Activated CD8-positive, alpha-beta memory T cell treated with anti-CD3 and anti-CD28 coated beads, Interleukin-2, amount 50 U/mL, for 1 hour (primary cell): ENCODE data around the gene METTL25B.

ENCODE experiments used
- DNase-seq: peaks from one replicate; pipeline ENCODE4 v3.0.0-alpha.2; 2020; ENCODE audit errors: extremely low read depth

The METTL25B gene

DNA sequence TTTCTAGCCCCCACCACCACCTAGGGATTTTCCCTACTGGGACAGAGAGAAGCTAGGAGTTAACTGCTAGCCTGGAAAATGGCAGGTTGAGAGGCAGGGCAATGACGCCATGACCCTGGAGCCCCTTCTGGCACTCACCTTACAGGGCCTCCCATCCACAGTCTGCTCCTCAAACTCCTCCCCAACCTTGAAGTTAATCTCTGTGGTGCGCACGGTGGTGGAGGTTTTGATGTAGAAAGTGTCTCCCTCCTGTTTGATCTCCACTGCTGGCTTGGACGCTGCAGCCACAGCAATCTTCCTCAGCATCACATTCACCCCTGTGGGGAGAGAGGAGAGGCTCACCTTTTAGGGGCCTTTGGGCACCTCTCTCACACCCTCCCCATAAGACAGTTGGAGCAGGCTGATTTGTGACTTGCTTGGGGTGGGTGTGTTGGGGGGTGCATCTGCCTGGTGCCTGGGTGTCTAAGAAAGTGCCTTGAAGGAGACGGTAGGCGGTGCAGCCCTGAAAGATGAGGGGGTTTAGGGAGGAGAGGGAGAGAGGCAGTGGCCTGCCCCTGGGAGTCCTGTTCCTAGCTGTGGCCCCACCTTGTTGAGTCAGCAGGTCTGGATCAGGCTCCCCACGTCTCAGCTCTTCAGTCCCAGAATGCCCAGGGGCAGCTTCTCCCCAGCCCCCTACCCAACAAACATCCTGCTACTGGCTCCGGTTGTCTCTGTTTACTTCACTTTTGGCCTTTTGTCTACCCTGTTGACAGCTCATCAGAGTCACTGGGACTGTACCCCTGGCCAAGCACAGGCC is 27.3 kb upstream of the METTL25B start:
- no peak for DNase-seq

DNA sequence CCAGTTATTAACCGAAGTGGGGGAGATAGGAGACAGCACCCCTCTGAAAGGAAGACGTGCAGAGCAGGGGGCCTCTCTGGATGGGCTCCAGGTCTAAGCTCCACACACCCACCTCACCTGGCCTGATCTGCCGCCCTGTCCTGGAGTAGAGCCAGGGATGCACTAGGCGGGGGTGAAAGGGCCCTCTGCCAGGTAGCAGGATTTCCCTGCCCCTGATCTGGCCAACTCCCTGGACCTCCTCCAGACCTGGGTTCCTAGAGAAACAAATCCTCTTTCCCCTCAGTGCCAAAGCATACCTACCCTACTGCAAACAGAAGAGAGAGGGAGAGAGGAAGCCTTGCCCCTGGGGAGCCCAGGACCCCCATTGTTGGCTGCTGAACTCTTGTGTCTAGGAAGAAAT is 24.9 kb upstream of the METTL25B start:
- DNase-seq, result no peak

DNA sequence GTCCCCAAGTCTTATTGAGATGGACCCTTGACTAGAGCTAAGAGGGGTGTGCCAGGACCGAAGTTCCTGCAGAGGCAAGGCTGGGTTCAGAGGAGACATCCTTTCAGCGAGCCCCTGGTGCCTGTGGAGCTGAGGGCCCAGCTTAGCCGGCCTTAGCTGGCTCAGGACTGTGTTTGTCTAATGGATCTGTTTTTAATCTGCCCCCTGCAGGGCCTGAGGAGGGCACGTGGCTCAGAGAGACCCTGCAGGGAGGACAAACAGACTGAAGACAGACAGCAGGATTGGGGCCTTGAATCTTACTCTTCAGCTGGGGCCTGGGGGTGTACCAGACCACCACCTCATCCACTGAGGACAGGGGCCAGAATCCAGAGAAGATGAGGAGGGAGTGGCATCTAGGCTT is 24.5 kb upstream of the METTL25B start:
- no peak for DNase-seq

DNA sequence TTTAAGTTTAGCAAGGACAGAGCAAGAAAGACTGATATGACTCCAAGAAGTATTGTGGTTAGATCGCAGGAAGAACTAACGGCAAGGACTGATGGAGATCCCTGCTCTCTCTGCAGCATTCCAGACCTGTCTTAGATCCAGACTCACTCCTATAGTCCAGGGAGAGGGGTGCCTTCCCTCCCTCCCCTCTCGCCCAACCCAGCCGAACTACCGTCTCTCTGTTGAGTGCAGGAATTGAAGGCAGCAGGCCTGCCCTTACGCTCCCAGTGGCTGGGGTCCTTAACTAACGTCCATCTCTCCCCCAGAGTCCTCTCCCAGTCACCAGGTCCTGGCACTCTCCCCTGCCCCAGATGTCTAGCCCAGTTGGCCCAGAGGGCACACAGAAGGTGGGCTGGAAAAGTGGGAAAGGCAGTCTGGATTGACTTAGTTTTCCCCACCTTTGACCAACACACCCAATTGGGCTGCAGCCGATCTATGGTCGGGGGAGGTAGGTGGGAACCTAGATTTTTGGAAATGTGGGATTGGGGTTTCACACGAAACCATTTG is 24.0 kb upstream of the METTL25B start:
- no peak for DNase-seq

DNA sequence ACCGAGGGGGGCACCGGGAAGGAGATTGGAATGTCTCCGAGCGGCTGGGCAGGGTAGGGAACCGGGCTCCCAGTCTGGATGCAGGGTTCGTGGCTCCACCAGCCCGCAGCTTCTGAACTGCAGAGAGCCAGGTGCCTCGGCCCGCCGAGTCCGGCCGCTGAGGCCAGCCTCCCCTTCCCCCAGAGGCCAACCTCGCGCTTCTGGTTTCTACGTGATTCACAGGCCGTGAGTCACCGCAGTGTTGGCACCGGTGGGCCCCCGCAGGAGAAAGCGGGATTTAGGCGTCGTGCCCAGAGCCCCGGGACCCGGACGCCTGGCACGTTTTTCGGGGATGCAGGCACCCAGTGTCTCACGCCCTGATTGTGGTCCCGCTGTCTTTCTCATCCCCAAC is 23.3 kb upstream of the METTL25B start:
- DNase-seq, result no peak

DNA sequence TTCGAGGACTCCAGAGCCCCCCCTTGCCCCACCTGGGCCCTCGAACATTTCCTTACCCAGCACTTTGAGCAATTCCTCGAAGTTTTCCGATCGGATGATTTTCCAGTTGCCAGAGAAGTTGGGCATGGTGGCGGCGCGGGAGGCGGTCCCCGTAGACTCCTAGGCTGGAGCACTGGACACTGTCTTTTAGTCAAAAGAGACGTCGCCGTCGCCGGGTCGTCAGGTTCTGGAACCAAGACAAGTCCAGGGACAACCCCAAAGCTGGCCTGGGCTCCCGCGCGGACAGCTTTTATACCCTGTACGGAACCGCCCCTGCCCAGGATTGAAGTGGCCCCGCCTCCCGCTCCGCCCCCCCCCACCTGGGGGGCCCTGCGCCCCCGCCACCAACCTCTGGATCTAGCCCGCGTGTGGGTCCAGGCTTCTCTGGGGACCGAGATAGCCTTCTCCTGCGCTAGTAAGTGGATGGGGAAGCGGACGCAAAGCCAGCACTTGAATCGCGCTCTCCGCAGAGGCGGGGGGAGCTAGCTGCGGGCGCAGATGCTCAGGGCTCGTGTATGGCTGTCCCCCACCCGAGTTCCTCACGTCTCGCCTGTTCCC is 22.9 kb upstream of the METTL25B start, which contains the start of gene CRABP2:
TSS of gene CRABP2 (minus strand) at position 263 of the 597 bp plus-strand sequence. CDS start at position 126, 137 bp downstream.
- DNase-seq, result no peak

DNA sequence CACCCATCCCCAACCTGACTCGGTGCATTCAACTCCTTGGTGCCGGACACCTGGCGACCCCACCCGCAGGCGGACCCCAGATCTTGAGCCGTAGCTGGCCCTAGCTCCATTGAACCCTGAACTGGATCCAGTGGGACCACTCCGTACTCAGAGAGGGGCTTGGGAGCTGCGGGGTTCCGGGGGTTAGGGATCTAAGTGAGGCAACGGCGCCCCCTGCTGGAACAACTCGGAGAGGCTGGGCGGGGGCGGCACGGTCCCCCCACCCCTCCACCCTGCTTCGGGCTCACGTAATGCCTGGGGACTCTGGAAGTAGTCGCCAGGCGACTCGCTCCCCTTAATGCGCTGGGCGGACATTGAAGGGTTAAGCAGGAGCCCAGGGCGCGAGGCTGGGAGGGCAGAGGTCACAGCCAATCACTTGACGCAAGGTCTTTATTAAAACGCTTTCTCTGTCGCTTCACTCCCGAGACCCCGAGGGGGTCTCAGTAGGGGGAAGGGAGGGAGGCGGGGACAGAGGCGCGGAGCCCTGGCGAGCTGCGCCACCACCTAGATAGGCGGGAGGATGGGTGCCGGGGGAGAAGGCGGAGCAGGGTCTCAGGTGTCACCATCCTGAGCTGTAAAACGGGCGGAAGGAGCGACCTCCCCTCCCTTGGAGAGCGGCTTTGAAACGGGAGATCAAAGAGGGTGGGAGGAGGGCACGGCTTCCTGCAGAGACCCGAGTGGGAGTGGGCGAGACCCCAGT is 22.2 kb upstream of the METTL25B start:
- peak; percentile 34 for DNase-seq

DNA sequence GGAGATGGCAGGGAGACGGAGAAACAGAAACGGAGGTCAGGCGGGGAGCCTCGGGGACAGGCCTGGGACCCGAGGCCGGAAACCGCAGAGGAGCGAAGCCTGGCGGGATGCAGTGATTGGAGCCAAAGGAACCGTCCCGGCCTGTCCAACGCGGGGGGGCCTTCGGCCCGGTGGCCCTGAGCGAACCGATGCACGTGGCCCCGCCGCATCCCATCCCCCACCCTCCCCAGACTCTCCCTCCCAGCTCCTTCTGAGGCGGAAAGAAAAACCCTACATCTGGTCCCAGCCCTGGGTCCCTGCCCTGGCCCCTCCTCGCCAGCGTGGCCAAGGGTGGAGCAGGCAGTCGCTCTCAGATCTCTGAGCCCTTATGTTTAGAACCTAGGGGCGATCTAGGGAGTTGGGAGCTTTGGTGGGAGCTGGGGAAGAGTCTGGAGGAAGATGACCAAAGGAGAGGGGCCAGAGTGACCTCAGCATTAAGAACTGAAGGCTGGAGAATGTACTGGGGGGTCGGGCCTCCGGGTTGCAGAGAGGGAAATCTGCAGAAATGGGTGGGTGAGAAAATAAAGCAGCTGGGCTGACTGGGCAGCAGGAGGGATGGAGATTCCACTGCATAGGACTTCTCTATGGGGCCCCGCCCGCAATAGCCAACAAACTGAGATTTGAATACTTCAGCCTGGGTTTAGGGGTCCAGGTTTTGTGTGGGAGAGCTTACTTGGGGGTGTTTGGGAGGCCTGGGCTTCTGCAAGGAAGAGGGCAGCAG is 21.4 kb upstream of the METTL25B start:
- DNase-seq, result no peak

DNA sequence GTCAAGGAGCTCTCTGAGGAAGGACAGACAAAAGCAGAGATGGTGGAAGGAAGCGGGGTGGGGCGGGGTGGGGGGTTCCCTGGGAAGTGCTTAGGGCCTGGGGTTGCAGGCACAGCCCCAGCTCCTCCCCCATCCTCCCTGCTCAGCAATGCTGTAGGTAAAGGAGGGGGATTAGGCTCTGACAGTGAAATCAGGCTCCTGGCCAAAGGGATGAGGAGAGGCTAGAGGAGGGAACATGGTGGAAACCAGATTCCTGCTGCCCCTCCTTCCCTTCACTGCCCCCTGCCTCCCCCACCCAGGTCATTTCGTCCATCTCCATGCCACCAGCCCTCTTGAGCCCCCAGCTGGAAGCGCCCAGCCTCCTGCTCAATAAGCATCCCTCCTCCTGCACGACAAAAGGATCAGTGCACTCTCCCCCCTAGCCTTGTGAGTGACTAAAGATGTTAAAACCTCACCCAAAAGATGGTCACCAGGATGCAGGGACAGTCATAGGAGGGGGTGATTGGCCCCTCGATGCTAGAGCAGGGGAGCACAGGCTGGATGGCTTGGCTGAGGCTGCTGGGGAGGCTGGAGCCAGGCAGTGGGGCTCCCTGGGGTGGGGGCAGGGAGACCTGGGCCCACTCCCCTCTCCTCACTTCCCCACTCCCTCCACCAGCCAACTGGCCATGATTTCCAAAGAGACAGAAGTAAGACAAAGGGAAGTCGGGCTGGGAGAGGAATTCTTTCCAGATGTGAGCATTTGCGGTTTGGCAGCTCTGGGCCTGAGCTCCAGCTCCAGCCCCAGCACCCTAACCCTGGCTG is 20.7 kb upstream of the METTL25B start:
- no peak for DNase-seq

DNA sequence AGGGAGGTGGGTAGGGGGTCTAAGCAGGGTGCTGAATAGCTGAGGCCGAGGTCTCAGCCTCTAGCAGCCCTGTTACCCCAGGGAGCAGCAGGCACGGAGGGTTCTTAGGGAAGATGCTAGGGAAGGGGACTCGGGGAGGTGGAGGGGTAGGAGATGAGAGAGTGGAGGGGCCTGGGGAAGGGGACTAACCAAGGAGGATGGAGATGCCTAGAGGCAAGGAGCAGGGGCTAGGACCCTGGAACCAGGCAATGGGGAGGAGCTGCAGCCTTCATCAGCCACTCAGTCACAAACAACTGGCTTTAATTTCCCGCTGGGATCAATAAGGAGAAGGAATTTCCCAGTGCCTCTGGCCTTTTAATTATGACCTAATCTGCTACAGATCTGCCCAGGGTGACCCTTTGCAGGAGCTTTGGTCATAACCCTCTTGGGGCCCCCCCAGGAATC is 20.0 kb upstream of the METTL25B start:
- DNase-seq, result no peak

DNA sequence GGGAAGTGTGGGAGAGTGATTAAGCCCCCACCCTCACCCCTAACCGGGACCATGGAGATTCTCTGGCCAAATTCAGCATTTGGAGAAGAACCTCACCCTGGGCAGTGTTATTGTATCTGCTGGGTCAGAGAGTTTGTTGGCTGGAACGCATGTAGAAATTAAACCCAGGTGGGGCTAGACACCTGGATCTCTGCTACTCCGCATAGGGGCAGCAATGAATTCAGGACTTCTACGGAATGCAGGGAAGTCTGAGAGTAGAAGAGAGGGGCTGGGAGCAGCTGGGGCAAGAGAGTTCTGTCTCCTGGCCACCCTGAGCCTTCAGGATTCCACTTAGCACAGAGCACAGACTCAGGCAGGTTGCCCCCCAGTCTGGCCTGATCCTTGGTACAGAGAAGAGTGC is 19.2 kb upstream of the METTL25B start:
- DNase-seq, result no peak

DNA sequence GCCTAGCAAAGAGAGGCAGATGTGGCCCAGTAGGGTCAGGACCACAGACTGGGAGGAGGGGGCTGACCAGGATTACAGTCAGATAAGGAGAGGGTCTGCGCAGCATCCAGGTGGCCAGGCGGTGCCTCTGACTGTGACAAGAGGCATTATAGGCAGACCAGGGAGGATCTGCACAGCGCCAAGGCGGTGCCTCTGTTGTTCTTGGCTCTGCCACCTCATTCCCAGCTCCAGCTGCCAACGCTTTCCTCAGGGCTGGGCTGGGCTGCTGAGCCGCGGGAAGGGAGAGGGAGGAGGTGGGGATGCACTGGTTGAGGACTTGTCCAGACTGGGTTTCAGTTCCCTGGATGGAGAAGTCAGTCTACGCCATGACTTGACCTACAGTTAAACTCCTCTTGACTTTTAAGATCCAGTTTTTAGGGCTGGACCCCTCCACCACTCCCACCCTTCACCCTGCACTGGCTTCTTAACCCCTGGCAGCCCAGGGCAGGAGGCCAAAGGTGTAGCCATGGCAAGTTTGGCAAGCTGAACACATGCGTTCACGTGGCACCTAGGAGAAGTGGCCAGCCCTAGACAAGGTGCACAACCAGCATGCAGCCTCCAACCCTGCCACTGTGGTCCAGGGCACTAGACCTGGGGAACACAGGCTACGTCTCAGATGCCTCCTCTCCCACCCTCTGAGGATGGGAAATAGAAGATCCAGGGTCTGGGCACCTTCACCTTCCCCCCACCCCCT is 18.3 kb upstream of the METTL25B start:
- DNase-seq, result no peak

DNA sequence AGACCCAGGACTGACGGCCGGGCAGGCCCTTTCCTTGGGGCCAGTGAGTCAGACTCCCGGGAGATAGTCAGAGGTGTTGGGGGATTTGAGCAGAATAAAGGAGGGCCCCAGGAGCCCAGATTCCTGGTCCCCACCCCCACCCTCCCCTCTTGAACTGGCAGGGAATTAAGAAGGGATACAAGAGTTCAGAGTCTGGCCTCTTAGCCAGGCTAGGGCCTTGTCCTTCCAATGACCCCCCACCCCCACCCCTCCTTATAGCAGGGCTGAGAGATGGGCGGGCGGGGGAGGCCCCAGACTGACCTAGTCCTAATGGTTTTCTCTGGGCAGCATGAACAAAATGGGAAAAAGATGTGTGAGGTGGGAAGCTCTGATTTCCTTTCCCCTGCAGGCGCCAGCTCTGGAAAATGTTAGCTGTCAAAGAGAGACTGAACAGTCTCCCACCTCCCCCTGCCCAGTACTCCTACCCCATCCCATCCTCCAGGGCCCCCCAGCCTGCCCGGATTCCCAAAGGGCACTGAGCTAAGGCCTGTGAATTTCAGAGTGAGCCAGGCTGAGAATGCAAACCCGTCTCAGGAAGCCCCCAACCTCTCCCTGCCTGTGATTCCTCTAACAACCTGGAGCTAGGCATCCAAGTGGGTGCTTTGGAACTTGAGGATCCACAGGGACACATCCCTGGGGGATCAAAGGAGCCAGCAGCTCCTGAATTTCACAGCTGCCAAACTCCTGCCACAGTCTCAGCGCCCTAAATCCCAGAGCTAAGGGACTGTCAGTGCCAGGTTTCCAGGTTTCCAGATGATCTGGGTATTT is 17.1 kb upstream of the METTL25B start:
- DNase-seq, result no peak

DNA sequence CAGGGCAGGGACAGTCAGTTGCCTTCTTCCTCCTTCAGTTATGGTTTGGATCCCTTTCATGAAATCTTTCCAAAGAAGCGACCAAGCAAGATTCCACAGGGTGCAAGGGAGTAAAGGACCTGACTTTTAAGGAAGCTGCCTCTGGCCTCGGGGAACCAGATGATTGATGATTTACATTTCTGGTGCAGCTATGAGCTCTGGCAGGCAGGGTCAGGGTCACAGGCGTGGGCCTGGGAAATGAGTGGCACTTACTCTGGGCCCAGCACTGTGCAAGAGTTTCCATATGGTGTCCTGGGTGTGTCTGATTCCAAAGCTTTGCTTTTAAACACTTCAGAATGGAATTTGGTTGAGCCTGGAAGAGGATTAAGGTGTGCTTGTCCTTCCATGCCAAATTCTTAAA is 15.6 kb upstream of the METTL25B start:
- no peak for DNase-seq

DNA sequence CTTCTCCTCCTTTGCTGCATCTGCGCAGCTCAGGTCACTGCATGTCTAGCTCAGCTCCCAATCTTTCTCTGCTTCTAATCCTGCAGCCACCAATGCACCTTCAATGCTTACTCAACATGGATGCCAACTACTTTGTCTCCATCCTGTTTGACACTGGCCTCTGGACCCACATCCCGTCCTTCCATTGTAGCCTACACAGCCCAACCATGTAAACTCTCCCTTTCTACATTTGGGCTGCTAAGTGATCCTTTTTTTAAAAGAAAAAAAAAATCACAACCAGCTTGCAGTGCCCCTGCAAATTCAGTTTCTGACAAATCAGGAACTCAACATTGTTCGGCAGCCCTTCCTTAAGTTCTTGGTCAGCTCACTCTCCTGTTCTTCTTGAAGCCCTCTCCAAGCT is 13.4 kb upstream of the METTL25B start:
- no peak for DNase-seq

DNA sequence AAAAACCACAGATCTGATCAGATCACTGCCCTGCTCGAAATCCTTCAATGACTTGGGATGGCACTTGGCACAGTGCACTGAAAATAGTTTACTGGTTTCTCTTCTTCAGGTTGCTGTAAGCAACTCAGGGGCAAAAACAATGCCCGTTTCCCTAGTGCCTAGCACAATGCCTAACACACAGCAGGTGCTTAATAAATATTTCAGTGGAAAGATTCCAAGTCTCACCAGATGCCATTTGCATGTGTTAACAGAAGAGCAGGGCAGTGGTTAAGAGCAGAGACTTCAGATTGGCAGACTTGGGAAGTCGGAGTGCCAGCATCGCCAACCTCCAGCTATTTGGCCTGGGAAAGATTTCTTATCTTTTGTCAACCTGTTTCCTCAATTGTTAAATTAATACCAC is 10.9 kb upstream of the METTL25B start:
- no peak for DNase-seq

DNA sequence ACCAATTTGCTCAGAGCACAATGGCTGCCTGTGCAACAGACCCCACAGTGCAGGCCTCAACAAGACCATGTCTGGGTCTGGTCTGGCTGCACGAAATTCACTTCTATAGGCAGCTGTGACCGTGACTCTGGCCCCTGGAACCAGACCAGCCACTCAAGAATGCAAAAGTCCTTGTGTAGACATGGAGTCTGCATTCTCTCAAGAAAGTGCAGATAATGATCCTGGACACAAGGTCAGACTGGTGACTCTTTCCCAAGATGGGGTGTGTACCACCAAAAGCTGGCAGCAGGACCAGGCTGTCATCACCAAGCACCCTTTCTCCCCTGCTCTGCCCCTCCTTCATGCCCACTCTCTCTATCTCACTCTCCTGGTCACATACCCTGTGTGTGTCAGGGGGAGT is 7.1 kb upstream of the METTL25B start:
- no peak for DNase-seq

DNA sequence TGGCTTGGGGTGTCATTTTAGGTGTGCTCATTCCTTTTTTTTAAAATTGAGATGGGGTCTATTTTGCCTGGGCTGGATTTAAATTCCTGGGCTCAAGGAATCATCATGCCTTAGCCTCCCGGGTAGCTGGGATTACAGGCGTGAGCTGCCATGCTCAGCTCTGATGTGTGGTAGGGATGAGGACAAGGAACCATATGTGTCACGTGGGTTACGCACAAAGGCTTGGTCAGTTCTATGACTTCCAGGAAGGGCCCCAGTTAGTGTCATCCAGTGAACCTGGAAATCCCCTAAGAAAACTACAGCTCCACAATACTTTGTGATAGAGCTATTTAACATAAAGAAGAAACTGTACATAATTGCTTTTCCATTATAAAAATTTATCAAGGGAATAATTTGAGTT is 6.7 kb upstream of the METTL25B start:
- no peak for DNase-seq

DNA sequence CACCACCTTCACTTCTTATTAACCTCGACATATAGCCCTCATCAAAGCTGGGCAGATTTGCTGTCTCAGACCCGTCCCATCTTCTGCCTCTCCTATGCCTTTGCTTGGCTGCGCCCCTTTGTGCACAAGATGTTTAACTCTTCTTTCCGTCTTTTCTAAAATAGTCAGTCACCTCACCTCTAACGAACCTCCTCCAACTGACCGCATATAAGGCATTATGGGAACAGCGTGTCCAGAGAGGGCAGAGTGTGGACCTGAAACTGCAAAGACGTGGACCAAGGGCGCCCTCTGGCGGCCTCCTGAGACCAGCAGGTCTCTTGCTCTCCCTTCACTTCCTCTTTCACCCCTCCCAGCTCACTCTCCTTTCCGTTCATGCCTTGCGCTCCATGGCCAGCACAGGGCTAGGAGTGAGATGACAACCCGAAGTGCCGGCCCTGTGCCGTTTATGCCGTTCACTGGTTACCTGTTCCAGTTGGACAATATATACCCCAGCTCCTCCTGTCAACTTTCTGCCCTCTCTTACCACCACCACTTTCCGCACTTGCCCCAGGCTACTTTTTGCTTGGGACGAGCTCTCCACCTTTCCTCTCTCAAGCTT is 2.5 kb upstream of the METTL25B start:
- no peak for DNase-seq
